Keratinocyte (primary cell): ENCODE measurements around the gene TOP1.

Source experiments
- CTCF ChIP-seq, 3 experiments: IDR thresholded peaks in 1 of 3; conservative IDR thresholded peaks in 1 of 3; optimal IDR thresholded peaks in 1 of 3; 2 replicates in 2 of 3; 3 replicates in 1 of 3; pipeline versions ENCODE3 to v1.5.1; 2011; ENCODE audit warnings: low read length in 3 of 3, mild to moderate bottlenecking in 3 of 3, moderate library complexity in 2 of 3, control low read depth in 1 of 3, inconsistent platforms in 1 of 3; ENCODE audit not compliant: insufficient read depth in 2 of 3; ENCODE audit errors: extremely low read depth in 1 of 3
- EZH2 ChIP-seq: IDR thresholded peaks from one replicate; pipeline ENCODE4 v1.6.1; 2012; ENCODE audit warnings: inconsistent platforms, mild to moderate bottlenecking, low read length, moderate library complexity

- TF ChIP-seq CTCF (optimal IDR thresholded peaks at IDR 0.05 in 1 of 3, IDR thresholded peaks at IDR 0.05 in 1 of 3, conservative IDR thresholded peaks at IDR 0.05 in 1 of 3; ENCODE audit: extremely low read depth in 1 of 3, insufficient read depth in 2 of 3, low read length in 3 of 3) = no peak
- no peak for TF ChIP-seq EZH2
Observed at GRCh38 chr20:41140226-41141133, 111.9 kb downstream of the TOP1 start.
